ENCODE results near the gene PAIP2B.

DNA sequence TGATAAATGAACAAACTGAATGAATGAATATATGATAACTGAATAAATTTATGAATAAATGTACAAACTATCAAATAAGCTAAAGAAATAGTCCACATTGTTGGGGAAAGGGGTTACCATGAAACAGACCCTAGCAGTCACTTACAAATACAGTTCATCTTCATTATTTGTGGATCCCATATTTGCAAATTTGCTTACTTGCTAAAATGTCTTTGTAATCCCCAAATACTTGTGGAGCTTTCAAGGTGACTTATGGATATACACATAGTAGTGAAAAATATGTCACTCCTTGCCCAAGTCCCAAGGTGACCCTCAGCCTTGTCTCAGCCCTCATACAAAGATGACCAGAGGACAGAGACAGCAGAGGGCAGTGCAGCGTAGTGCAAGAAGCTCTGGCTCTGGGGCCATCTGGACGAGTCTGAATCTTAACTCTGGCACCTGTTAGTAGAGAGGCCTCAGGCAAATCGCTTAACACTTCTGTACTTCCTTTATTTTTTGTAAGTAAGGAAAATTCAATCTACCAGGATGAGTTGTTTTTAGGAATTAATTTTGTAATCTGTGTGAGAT, 3.1 kb downstream of the PAIP2B start:
- TF ChIP-seq, protein P1, sequence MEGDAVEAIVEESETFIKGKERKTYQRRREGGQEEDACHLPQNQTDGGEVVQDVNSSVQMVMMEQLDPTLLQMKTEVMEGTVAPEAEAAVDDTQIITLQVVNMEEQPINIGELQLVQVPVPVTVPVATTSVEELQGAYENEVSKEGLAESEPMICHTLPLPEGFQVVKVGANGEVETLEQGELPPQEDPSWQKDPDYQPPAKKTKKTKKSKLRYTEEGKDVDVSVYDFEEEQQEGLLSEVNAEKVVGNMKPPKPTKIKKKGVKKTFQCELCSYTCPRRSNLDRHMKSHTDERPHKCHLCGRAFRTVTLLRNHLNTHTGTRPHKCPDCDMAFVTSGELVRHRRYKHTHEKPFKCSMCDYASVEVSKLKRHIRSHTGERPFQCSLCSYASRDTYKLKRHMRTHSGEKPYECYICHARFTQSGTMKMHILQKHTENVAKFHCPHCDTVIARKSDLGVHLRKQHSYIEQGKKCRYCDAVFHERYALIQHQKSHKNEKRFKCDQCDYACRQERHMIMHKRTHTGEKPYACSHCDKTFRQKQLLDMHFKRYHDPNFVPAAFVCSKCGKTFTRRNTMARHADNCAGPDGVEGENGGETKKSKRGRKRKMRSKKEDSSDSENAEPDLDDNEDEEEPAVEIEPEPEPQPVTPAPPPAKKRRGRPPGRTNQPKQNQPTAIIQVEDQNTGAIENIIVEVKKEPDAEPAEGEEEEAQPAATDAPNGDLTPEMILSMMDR (IDR thresholded peaks at IDR 0.05) = peak; percentile 26 to 36 (median 29)
- no peak for TF ChIP-seq POLR2AphosphoS5 (IDR thresholded peaks at IDR 0.05)
- TF ChIP-seq EP300 (IDR thresholded peaks at IDR 0.05; ENCODE audit: low read depth) = no peak
- TF ChIP-seq POLR2A (IDR thresholded peaks at IDR 0.05) = no peak
